Measurements from ENCODE around the gene ISM2. TPM values are rescaled to one million over a fixed set of nuclear protein-coding genes. Genes with fewer than 3 reads are reported as not detected.

ISM2 gene
- total and polyA plus RNA-seq, 2 of the 13 experiments (the other 11 are each of a cell fraction or from before 2014, with no cell fraction given), result 1.8 to 40.7 TPM

DNA sequence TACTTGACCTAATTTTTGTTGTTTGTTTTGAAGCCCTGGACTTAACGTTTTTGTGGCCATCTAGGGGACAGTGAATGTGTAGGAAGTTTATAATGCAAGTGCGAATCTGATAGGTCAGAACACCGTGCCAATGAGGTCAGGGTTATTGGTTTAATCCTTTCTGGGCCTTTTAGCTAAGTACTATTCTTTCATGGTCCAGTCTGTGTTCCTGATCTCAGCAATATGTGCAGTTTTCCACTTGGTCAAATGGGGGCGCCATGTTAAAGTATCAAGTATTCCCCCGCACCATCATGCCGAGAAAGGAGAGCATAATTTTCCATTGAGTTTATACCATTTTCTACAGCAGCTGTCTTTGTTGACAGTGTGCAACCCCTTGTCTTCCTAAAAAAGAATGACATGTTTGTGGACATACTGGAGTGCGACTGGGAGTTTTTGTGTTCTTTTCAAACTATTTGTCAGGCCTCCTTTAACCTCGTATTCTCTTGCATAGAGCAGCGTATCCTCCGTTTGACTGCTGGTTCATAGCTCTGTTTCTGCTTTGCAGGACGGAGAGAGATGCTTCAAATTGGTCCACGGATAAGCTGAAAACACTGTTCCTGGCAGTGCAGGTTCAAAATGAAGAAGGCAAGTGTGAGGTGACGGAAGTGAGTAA is 39.4 kb downstream of the ISM2 start:
- Histone ChIP-seq H4K20me1 (ENCODE audit: insufficient read depth, low read length) (peaks cover 8% of the 10 kb centered on the region), H3K27me3 (ENCODE audit: control insufficient read depth in 1 of 2, insufficient read depth in 2 of 2, low read length in 2 of 2) (no peaks in the 10 kb centered on the region; a peak in 1 of 5 replicates), H3K27ac (ENCODE audit: extremely low read length, insufficient read depth, low read length) (peak overlapping the region; percentile 88), H3K9me3 (ENCODE audit: low read length) (no peaks in the 10 kb centered on the region), H3K4me3 (replicated peaks in 1 of 3; ENCODE audit: insufficient read depth in 1 of 3, low read depth in 2 of 3, low read length in 3 of 3) (peak overlapping the region; percentile 79 to 98 (median 90)), H2AFZ (ENCODE audit: low read length) (no peak overlapping the region), H3K79me2 (ENCODE audit: insufficient read depth, low read length) (peaks cover 48% of the 10 kb centered on the region), H3K9ac (ENCODE audit: insufficient read depth, low read depth, low read length) (peak overlapping the region; percentile 89), H3K4me2 (ENCODE audit: low read depth, low read length) (peak overlapping the region; percentile 95), H3K4me1 (ENCODE audit: insufficient read depth, low read length) (peaks cover 35% of the 10 kb centered on the region), H3K36me3 (replicated peaks in 1 of 2; ENCODE audit: control insufficient read depth in 1 of 2, insufficient read depth in 2 of 2, low read length in 2 of 2) (peaks cover 29 to 42% of the 10 kb centered on the region in 2 experiments)
- ATAC-seq, result no peak
- intact Hi-C loops (cut with micrococcal nuclease; ENCODE audit: unreplicated experiment) (loop anchor here (1.0 to 5.0 kb wide), 3 partner anchors 40 to 137 kb away; partner anchors contain the start of genes GSTZ1, ISM2 and POMT2), in situ Hi-C loops (cut with HindIII; ENCODE audit: extremely low pct_ligation_motif_present, low pct_unique_long_range_greater_than_20kb) (loop anchor here (5.0 kb wide), 1 partner anchor 93 kb away; no protein-coding TSS in a partner anchor)
- DNase-seq (ENCODE audit: low spot score), result peak; percentile 75
- POLR2A ChIA-PET, result interaction anchor here (0.9 to 2.7 kb wide), 8 partner anchors 9 to 156 kb away, joined by 3 to 10 read pairs (median 6); partner anchors contain the start of genes GSTZ1, ISM2, POMT2 and SAMD15
- peak; percentile 60 for FAIRE-seq
- 44% methylated on average over 13 of the region's 13 CpGs for WGBS (ENCODE audit: low lambda C conversion rate)
- TSS peak; percentile 50 for BruUV-seq (replicated peaks)
- CTCF ChIA-PET (ENCODE audit: low intra/inter-chr PET ratio, low total read pairs), result interaction anchor here (0.7 to 1.8 kb wide), 2 partner anchors 9 to 93 kb away, joined by 4 to 14 read pairs; no protein-coding TSS in a partner anchor
- TF ChIP-seq ZNF263 (CRISPR knock-in tag; IDR thresholded peaks at IDR 0.05) (no peak), SOX6 (IDR thresholded peaks at IDR 0.05) (no peak), SOX6 (CRISPR knock-in tag; IDR thresholded peaks at IDR 0.05) (0 out of 2 replicates have a peak, but pooled peaks have one; percentile 13), MED13 (CRISPR knock-in tag; IDR thresholded peaks at IDR 0.05) (no peak), KLF13 (CRISPR knock-in tag; IDR thresholded peaks at IDR 0.05) (no peak), NBN (conservative IDR thresholded peaks at IDR 0.05) (no peak), HES4 (CRISPR knock-in tag; IDR thresholded peaks at IDR 0.05; ENCODE audit: borderline replicate concordance) (no peak), ZNF746 (CRISPR knock-in tag; IDR thresholded peaks at IDR 0.05) (no peak), EEA1 (CRISPR knock-in tag; IDR thresholded peaks at IDR 0.05; ENCODE audit: borderline replicate concordance) (no peak), ZNF432 (CRISPR knock-in tag; IDR thresholded peaks at IDR 0.05; ENCODE audit: borderline replicate concordance) (no peak)
- TF ChIP-seq, protein P1, sequence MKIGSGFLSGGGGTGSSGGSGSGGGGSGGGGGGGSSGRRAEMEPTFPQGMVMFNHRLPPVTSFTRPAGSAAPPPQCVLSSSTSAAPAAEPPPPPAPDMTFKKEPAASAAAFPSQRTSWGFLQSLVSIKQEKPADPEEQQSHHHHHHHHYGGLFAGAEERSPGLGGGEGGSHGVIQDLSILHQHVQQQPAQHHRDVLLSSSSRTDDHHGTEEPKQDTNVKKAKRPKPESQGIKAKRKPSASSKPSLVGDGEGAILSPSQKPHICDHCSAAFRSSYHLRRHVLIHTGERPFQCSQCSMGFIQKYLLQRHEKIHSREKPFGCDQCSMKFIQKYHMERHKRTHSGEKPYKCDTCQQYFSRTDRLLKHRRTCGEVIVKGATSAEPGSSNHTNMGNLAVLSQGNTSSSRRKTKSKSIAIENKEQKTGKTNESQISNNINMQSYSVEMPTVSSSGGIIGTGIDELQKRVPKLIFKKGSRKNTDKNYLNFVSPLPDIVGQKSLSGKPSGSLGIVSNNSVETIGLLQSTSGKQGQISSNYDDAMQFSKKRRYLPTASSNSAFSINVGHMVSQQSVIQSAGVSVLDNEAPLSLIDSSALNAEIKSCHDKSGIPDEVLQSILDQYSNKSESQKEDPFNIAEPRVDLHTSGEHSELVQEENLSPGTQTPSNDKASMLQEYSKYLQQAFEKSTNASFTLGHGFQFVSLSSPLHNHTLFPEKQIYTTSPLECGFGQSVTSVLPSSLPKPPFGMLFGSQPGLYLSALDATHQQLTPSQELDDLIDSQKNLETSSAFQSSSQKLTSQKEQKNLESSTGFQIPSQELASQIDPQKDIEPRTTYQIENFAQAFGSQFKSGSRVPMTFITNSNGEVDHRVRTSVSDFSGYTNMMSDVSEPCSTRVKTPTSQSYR (CRISPR knock-in tag; IDR thresholded peaks at IDR 0.05; ENCODE audit: borderline replicate concordance), result no peak
- TF ChIP-seq, protein P2, sequence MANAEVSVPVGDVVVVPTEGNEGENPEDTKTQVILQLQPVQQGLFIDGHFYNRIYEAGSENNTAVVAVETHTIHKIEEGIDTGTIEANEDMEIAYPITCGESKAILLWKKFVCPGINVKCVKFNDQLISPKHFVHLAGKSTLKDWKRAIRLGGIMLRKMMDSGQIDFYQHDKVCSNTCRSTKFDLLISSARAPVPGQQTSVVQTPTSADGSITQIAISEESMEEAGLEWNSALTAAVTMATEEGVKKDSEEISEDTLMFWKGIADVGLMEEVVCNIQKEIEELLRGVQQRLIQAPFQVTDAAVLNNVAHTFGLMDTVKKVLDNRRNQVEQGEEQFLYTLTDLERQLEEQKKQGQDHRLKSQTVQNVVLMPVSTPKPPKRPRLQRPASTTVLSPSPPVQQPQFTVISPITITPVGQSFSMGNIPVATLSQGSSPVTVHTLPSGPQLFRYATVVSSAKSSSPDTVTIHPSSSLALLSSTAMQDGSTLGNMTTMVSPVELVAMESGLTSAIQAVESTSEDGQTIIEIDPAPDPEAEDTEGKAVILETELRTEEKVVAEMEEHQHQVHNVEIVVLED (CRISPR knock-in tag; IDR thresholded peaks at IDR 0.05; ENCODE audit: borderline replicate concordance), result 0 out of 2 replicates have a peak, but pooled peaks have one; percentile 22
- TF ChIP-seq, protein P3, sequence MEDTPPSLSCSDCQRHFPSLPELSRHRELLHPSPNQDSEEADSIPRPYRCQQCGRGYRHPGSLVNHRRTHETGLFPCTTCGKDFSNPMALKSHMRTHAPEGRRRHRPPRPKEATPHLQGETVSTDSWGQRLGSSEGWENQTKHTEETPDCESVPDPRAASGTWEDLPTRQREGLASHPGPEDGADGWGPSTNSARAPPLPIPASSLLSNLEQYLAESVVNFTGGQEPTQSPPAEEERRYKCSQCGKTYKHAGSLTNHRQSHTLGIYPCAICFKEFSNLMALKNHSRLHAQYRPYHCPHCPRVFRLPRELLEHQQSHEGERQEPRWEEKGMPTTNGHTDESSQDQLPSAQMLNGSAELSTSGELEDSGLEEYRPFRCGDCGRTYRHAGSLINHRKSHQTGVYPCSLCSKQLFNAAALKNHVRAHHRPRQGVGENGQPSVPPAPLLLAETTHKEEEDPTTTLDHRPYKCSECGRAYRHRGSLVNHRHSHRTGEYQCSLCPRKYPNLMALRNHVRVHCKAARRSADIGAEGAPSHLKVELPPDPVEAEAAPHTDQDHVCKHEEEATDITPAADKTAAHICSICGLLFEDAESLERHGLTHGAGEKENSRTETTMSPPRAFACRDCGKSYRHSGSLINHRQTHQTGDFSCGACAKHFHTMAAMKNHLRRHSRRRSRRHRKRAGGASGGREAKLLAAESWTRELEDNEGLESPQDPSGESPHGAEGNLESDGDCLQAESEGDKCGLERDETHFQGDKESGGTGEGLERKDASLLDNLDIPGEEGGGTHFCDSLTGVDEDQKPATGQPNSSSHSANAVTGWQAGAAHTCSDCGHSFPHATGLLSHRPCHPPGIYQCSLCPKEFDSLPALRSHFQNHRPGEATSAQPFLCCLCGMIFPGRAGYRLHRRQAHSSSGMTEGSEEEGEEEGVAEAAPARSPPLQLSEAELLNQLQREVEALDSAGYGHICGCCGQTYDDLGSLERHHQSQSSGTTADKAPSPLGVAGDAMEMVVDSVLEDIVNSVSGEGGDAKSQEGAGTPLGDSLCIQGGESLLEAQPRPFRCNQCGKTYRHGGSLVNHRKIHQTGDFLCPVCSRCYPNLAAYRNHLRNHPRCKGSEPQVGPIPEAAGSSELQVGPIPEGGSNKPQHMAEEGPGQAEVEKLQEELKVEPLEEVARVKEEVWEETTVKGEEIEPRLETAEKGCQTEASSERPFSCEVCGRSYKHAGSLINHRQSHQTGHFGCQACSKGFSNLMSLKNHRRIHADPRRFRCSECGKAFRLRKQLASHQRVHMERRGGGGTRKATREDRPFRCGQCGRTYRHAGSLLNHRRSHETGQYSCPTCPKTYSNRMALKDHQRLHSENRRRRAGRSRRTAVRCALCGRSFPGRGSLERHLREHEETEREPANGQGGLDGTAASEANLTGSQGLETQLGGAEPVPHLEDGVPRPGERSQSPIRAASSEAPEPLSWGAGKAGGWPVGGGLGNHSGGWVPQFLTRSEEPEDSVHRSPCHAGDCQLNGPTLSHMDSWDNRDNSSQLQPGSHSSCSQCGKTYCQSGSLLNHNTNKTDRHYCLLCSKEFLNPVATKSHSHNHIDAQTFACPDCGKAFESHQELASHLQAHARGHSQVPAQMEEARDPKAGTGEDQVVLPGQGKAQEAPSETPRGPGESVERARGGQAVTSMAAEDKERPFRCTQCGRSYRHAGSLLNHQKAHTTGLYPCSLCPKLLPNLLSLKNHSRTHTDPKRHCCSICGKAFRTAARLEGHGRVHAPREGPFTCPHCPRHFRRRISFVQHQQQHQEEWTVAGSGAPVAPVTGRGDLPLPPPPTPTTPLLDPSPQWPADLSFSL (CRISPR knock-in tag; IDR thresholded peaks at IDR 0.05), result no peak

Data from HepG2 (cell line).